Measurements from ENCODE around the gene F2RL1. TPM values are rescaled to one million over a fixed set of nuclear protein-coding genes. Genes with fewer than 3 reads are reported as not detected.
A peak's percentile ranks its signal among the peaks of the same experiment; 100 is the strongest.
"Not testable (repeated sequence)": the region's sequence is repeated elsewhere in the genome, so short reads cannot be mapped to it uniquely, and the experiment has no call there.

Gene F2RL1
- total RNA-seq, 2 donors from 2014 or later: 87.0 to 139 TPM

GRCh38 chr5:76854644-76855043, 35.8 kb downstream of the F2RL1 start:
- intact Hi-C loops (cut with DNase I): no loop called here
- H3K36me3 ChIP-seq: no peaks in the 10 kb centered on the region
- no peak overlapping the region for H3K9ac ChIP-seq (ENCODE audit: low read depth in 2 of 2, low read length in 2 of 2)
- H3K27me3 ChIP-seq: no peaks in the 10 kb centered on the region
- DNase-seq: no peak
- H3K27ac ChIP-seq: no peak overlapping the region
- no peak overlapping the region for H3K4me3 ChIP-seq
- no peaks in the 10 kb centered on the region for H3K4me1 ChIP-seq
- TF ChIP-seq CTCF (IDR thresholded peaks at IDR 0.05): no peak
- no peaks in the 10 kb centered on the region for H3K9me3 ChIP-seq

- H3K4me3 ChIP-seq; H3K4me1 ChIP-seq; DNase-seq; H3K36me3 ChIP-seq; H3K27ac ChIP-seq; intact Hi-C loops (cut with DNase I); H3K9me3 ChIP-seq; H3K9ac ChIP-seq (ENCODE audit: low read depth in 2 of 2, low read length in 2 of 2); H3K27me3 ChIP-seq: not testable (repeated sequence)
Measured at GRCh38 chr5:76855501-76855900, 36.7 kb downstream of the F2RL1 start.

GRCh38 chr5:76855961-76856360, 37.1 kb downstream of the F2RL1 start:
- no peaks in the 10 kb centered on the region for H3K36me3 ChIP-seq
- no peak overlapping the region for H3K4me3 ChIP-seq
- H3K27me3 ChIP-seq: no peaks in the 10 kb centered on the region
- H3K9ac ChIP-seq (ENCODE audit: low read depth in 2 of 2, low read length in 2 of 2): no peak overlapping the region
- H3K27ac ChIP-seq: peak overlapping the region; percentile 60
- no peak for DNase-seq
- H3K9me3 ChIP-seq: no peaks in the 10 kb centered on the region
- no peak for TF ChIP-seq CTCF (IDR thresholded peaks at IDR 0.05)
- no peaks in the 10 kb centered on the region for H3K4me1 ChIP-seq
- intact Hi-C loops (cut with DNase I): no loop called here

- peak overlapping the region; percentile 60 for H3K27ac ChIP-seq
- not testable (repeated sequence) for H3K4me1 ChIP-seq, DNase-seq
Measured at GRCh38 chr5:76856800-76857199, 38.0 kb downstream of the F2RL1 start.

GRCh38 chr5:76859591-76860247, 40.9 kb downstream of the F2RL1 start:
- no peaks in the 10 kb centered on the region for H3K4me1 ChIP-seq
- H3K36me3 ChIP-seq: no peaks in the 10 kb centered on the region
- TF ChIP-seq CTCF (IDR thresholded peaks at IDR 0.05): no peak
- H3K27ac ChIP-seq: no peak overlapping the region
- H3K9me3 ChIP-seq: no peaks in the 10 kb centered on the region
- H3K9ac ChIP-seq (ENCODE audit: low read depth in 2 of 2, low read length in 2 of 2): no peak overlapping the region
- no peak for DNase-seq
- intact Hi-C loops (cut with DNase I): no loop called here
- no peak overlapping the region for H3K4me3 ChIP-seq
- H3K27me3 ChIP-seq: no peaks in the 10 kb centered on the region

More at GRCh38 chr5:76856800-76857199, 38.0 kb downstream of the F2RL1 start:
- H3K27me3 ChIP-seq; H3K36me3 ChIP-seq; H3K9ac ChIP-seq (ENCODE audit: low read depth in 2 of 2, low read length in 2 of 2); H3K9me3 ChIP-seq; H3K4me3 ChIP-seq; intact Hi-C loops (cut with DNase I): not testable (repeated sequence)

GRCh38 chr5:76861612-76862011, 42.8 kb downstream of the F2RL1 start:
- Histone ChIP-seq H3K36me3 (no peaks in the 10 kb centered on the region), H3K4me3 (no peak overlapping the region), H3K27ac (no peak overlapping the region), H3K9ac (ENCODE audit: low read depth in 2 of 2, low read length in 2 of 2) (no peak overlapping the region), H3K9me3 (no peaks in the 10 kb centered on the region), H3K4me1 (no peaks in the 10 kb centered on the region), H3K27me3 (no peaks in the 10 kb centered on the region)
- DNase-seq: no peak
- no peak for TF ChIP-seq CTCF (IDR thresholded peaks at IDR 0.05)
- intact Hi-C loops (cut with DNase I): no loop called here

Data from colonic mucosa (tissue), 4 donors.